OCI-LY1 (cell line): ENCODE data around the gene IGSF1.

Experiments
- EZH2 ChIP-seq: fragments of 200-600 bp; sonication (generic), shearing (Covaris generic); IDR thresholded peaks from 2 replicates; pipeline ENCODE4 v1.8.0; 2017; ENCODE audit warnings: borderline replicate concordance, mixed run types, mild to moderate bottlenecking, antibody characterized with exemption, low read length, moderate library complexity, mixed read lengths
- TF ChIP-seq, protein P1 (sequence below): fragments of 200-600 bp; sonication (generic), shearing (Covaris generic); IDR thresholded peaks from 2 replicates; pipeline ENCODE4 v1.5.1; 2017; ENCODE audit warnings: mild to moderate bottlenecking, antibody characterized with exemption, low read length, moderate library complexity, mixed read lengths

DNA sequence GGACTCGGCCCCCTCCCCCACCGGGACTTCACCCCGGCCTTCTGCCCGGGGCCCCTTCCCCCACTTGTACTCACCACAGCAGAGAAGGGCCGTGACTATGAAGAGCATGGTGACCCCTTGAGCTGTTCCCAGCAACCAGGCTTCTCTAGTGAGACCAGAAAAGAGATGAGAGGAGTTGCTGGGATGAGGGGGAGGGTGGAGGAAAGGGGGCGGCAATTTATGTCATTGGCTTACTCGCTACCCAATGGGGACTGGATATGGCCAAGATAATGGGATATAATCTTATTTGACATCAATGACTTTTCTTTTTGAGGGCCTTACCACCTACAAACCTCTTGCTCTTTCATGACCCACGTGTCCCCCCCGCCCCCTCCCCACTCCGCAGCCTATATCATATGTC, 9.9 kb downstream of the IGSF1 start:
- TF ChIP-seq, protein P1, sequence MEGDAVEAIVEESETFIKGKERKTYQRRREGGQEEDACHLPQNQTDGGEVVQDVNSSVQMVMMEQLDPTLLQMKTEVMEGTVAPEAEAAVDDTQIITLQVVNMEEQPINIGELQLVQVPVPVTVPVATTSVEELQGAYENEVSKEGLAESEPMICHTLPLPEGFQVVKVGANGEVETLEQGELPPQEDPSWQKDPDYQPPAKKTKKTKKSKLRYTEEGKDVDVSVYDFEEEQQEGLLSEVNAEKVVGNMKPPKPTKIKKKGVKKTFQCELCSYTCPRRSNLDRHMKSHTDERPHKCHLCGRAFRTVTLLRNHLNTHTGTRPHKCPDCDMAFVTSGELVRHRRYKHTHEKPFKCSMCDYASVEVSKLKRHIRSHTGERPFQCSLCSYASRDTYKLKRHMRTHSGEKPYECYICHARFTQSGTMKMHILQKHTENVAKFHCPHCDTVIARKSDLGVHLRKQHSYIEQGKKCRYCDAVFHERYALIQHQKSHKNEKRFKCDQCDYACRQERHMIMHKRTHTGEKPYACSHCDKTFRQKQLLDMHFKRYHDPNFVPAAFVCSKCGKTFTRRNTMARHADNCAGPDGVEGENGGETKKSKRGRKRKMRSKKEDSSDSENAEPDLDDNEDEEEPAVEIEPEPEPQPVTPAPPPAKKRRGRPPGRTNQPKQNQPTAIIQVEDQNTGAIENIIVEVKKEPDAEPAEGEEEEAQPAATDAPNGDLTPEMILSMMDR: no peak
- TF ChIP-seq EZH2: no peak
